Ramos (cell line): ENCODE data around the gene SRSF7.
"Not testable (repeated sequence)": the region's sequence is repeated elsewhere in the genome, so short reads cannot be mapped to it uniquely, and the experiment has no call there.

ENCODE experiments used
- in situ Hi-C: fragments of 300-500 bp; cut with MboI; formaldehyde crosslinking; loops from one replicate; pipeline ENCODE4 v1.14.3; 2022; ENCODE audit warnings: low sequenced_read_pairs; ENCODE audit not compliant: unreplicated experiment

SRSF7 gene

DNA sequence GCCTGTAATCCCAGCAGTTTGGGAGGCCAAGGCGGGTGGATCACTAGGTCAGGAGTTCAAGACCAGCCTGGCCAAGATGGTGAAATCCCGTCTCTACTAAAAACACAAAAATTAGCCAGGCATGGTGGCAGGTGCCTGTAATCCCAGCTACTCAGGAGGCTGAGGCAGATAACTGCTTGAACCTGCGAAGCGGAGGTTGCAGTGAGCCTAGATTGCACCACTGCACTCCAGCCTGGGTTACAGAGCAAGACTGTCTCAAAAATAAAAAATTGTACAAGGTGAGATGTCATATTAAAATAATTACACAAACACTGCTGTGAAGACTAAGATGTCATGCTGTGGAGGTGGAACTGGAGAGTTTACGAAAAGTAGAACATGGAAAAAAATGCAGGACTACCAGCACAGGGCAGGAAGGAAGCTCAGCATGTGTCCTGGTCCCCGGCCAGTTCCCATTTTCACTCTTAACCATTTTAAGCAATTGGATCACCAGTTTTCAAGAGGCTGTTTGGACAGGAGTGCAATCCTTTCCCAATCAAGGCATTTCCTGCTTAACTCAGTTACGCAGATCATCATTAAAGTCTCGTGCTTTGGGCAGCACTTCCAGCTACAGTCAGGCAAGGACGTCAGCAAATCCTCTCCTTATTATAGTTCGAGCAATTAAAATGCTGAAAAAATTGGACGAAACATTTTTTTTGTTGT lies 14.0 kb downstream of the SRSF7 start:
- in situ Hi-C loops, result loop anchor here (10.0 to 25.0 kb wide), 2 partner anchors 142 to 425 kb away; no protein-coding TSS in a partner anchor

DNA sequence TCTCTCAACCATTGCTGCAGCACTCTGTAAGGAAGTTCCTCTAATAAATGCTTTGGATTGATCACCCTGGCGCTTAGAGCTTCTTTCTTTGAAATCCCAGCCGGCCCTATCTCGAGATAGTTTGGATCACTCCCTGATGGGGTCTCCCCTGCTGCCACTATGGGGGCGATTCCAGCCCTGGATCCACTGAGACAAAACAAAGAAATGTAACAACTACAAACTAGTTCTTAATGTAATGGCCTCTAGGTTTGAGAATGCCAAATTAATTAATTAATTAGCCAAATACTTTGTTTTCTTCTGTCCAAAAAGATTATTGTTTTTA lies 15.2 kb downstream of the SRSF7 start:
- in situ Hi-C loops, result loop anchor here (10.0 to 25.0 kb wide), 2 partner anchors 141 to 424 kb away; no protein-coding TSS in a partner anchor

GRCh38 chr2:38734299-38735058 lies 16.7 kb downstream of the SRSF7 start:
- in situ Hi-C loops, result loop anchor here (10.0 to 25.0 kb wide), 2 partner anchors 140 to 422 kb away; no protein-coding TSS in a partner anchor

GRCh38 chr2:38733300-38733971 lies 17.7 kb downstream of the SRSF7 start:
- in situ Hi-C loops, result loop anchor here (10.0 to 25.0 kb wide), 2 partner anchors 139 to 421 kb away; no protein-coding TSS in a partner anchor

- in situ Hi-C loops, result loop anchor here (10.0 to 25.0 kb wide), 2 partner anchors 137 to 419 kb away; no protein-coding TSS in a partner anchor
Observed at GRCh38 chr2:38731684-38732221, 19.4 kb downstream of the SRSF7 start.

GRCh38 chr2:38731090-38731489 lies 20.1 kb downstream of the SRSF7 start:
- in situ Hi-C loops, result loop anchor here (10.0 to 25.0 kb wide), 2 partner anchors 136 to 419 kb away; no protein-coding TSS in a partner anchor

DNA sequence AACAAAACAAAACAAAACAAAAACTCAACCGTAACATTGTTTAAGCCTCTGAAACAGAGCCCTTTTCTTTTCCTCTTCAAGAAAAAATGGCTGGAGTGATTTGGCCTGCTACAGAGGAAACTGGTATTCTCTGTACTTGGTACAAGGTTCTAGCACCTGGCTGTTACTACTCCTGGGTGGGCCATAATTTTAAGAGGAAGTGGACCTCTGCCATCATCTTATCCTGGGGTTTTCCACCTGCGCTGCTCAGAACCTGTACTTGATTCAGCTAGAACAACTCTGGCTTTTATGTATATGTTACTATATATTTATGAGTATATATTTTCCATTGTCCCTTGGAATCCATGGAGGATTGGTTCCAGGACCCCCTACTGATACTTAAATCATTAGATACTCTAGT lies 22.5 kb downstream of the SRSF7 start:
- in situ Hi-C loops, result loop anchor here (25.0 kb wide), 1 partner anchor 416 kb away; no protein-coding TSS in a partner anchor

DNA sequence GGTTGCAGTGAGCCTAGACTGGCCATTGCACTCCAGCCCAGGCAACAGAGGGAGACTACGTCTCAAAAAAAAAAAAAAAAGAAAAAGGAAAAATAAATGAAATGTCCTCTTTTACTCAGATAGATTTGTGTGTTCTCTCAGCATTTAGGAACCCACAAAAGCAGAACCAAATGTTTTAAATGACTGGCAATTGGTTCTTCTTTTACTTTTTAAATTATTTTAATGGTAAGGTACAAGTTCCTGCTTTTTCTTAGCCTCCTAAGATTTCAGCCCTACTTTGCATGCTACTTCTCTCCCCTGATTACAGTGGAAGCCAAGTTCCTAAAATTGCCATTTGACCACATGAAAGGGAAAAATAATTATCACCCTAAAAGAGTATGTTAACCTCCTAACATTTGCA lies 23.5 kb downstream of the SRSF7 start:
- in situ Hi-C loops, result loop anchor here (25.0 kb wide), 1 partner anchor 415 kb away; no protein-coding TSS in a partner anchor

GRCh38 chr2:38723173-38723572 lies 28.0 kb downstream of the SRSF7 start:
- in situ Hi-C loops, result no loop called here

DNA sequence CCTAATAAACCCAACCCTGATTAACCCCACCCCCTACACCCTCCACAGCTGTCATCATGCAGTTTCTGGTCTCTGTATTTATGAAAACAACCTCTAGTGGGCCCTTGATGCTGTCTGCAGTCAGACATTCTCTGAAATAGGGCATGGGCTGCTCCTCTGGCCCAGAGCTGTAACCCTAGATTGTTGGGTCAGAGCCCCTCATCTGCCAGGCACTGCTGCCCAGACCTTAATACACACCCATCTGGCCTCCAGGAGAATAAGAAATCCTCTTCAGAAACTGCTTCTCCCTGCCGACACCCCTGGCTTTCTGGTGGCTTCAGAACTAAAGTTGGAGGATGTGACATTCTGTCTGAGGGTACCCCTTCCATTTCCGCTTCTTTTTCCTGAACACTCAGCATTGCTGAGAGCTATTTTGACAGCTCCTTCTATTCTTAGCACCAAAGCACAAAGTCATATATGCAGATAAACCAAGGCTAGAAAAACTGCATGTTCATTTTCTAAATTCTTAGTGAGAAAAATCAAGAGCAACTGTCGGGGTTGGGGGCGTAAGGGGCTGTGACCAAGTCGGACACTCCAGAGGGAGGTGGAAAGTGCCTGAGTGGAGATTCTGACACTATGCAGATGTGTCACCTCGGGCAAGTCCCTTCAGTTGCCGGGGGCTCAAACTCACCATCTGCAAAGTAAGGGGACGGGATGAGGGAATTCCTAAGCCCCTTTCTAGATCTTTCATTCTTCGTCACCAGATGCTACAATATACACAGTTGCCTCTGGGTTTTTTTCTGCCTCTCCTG lies 28.7 kb downstream of the SRSF7 start:
- in situ Hi-C loops, result no loop called here

GRCh38 chr2:38720613-38721241 lies 30.4 kb downstream of the SRSF7 start:
- in situ Hi-C loops, result no loop called here

- in situ Hi-C loops, result no loop called here
Observed at GRCh38 chr2:38719706-38720105, 31.5 kb downstream of the SRSF7 start.

- in situ Hi-C loops, result no loop called here
Observed at GRCh38 chr2:38718601-38719000, 32.6 kb downstream of the SRSF7 start.

GRCh38 chr2:38716185-38716584 lies 35.0 kb downstream of the SRSF7 start:
- in situ Hi-C loops, result no loop called here

- in situ Hi-C loops, result not testable (repeated sequence)
Observed at GRCh38 chr2:38714941-38715340, 36.2 kb downstream of the SRSF7 start.

- in situ Hi-C loops, result no loop called here
Observed at GRCh38 chr2:38713338-38713737, 37.8 kb downstream of the SRSF7 start.

DNA sequence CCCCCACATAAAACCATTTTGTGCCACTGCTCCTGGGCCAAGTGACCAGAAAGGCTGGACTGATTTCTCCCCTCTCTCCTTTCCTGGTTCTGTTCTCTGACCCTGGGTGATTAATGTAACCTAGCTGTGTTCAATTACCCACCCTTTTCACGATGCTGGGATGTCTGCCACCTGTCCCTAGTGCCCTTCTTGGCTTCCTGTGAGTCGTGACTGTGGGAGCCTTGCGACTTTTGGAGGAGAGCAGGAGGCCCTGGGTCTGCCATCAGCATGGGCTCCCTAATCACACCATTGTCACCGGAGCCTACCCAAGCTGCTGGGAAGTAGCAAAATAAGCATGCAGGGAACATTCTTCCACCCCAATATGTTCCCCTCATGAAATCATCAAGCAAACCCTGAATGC lies 38.3 kb downstream of the SRSF7 start:
- in situ Hi-C loops, result no loop called here

DNA sequence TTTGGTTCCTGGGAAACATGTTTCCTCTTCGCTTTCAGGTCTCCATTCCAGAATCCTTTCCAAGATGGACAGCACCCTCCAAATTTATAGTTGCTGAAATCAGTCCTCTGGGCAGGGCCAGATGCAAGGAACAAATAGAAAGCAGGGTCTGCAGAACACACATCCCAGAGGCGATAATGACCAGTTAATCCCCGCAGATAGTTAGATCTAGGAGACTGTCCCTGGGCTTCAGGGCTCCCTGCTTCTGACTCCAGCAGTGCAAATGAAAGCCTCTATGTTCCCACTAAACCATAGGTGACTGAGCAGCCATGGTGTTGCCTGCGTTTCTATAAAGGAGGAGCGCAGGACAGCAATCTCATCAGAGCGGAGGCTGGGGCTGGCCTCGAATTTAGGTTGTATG lies 38.7 kb downstream of the SRSF7 start:
- in situ Hi-C loops, result no loop called here

DNA sequence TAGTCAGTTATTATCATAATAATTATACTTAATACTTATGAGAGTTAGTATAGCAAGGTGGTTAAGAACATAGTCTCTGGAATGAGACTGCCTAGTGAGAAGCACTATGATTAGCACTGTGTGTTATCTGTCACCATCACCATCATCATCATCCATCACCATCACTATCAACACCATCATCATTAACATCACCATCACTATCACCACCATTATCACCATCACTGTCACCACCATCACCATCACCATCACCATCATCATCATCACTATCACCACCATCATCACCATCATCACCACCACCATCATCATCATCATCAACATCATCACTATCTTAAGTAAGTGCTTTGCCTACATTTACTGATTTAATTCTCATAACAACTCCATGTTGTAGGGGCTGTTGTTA lies 39.6 kb downstream of the SRSF7 start:
- in situ Hi-C loops, result no loop called here
